ENCODE measurements around the gene NHLH2.

Gene NHLH2

DNA sequence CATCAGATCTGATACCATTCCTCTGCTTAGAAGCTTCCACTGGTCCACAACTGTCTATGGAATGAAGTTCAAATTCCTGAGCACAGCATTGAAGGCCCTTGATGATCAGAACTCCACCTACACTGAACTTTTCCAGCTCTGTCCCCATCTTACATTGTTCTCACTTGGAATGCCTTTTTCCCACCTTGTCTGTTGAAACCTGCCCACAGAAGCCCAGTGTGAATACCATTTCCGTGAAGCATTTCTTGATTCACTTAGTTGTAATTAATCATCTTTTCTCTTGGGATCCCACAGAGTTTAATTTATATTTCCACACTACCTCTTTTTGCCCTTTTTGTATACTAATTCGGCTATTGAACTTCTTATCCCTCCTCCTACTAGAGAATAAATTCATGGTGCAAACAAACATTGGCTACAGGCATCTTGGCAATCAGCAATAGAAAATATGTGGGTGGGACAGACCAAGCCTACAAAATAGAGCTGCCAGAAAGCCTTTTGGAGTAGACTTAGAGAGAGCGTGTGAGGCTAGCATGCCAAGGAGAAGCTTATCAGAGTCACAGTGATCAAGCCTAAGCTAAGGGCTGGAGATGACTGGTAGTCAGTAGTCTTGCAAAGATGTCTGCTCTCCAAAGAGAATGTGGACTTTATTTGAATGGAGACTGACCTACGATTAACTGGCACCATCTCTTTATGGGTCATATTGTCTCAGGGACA, 26.1 kb downstream of the NHLH2 start:
- TF ChIP-seq, protein P1, sequence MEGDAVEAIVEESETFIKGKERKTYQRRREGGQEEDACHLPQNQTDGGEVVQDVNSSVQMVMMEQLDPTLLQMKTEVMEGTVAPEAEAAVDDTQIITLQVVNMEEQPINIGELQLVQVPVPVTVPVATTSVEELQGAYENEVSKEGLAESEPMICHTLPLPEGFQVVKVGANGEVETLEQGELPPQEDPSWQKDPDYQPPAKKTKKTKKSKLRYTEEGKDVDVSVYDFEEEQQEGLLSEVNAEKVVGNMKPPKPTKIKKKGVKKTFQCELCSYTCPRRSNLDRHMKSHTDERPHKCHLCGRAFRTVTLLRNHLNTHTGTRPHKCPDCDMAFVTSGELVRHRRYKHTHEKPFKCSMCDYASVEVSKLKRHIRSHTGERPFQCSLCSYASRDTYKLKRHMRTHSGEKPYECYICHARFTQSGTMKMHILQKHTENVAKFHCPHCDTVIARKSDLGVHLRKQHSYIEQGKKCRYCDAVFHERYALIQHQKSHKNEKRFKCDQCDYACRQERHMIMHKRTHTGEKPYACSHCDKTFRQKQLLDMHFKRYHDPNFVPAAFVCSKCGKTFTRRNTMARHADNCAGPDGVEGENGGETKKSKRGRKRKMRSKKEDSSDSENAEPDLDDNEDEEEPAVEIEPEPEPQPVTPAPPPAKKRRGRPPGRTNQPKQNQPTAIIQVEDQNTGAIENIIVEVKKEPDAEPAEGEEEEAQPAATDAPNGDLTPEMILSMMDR (conservative IDR thresholded peaks at IDR 0.05; ENCODE audit: low read depth, low read length) = no peak

DNA sequence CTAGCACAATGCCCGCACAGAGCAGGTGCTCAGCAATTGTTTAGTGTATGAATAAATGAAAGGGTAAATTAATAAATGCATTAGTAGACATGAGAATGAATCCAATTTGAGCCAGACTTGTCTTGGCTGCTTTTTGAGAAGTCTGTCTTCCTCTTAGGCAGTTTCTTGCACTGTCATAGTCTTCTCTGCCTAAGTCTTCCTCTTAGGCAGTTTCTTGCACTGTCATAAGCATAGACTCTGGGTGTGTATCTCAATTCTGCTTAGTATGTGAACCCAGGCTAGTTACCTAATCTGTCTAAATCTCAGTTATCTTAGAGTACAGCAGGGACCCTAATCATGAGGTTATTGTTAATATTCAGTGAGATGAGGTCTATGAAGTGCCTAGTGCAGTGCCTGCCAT, 27.2 kb downstream of the NHLH2 start:
- no peak for DNase-seq (ENCODE audit: low read depth)
- TF ChIP-seq, protein P1 (conservative IDR thresholded peaks at IDR 0.05; ENCODE audit: low read depth, low read length) = no peak
- H3K4me3 ChIP-seq (ENCODE audit: low read depth, low read length) = no peak overlapping the region

More for the DNA sequence above, 26.1 kb downstream of the NHLH2 start:
- DNase-seq (ENCODE audit: low read depth) = no peak
- no peak overlapping the region for H3K4me3 ChIP-seq (ENCODE audit: low read depth, low read length)

DNA sequence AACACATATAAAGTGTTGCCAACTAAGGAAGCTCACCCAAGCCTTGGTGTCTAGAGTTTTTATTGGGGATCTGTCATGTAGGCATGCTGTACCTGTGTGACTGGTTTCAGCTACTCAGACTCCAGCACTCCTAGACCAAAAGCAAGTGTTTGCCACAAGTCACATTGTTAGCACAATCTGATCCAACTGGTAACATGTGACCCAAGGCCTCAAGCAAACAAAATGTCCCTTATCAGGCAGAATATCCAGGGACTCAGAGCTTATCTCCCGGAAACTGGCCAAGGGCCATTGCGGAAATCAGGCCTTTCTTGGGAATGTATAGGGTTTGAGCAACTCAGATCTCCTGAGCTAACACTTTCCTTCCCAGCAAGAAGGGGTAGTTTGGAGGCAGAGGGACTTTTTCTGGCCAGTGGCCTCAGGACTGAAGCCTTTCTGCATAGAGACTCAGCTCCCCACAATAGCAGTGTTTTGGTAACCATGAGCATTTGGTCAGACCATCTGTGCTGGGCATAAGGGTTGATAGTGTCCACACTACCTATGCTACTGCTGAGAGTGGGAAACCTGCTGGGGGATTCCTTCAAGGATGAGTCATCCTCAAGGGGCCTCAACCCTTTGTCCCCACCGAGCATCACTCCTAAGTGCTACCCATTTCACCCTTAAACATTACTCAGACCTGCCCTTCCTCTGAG, 29.6 kb downstream of the NHLH2 start:
- no peak overlapping the region for H3K4me3 ChIP-seq (ENCODE audit: low read depth, low read length)
- DNase-seq (ENCODE audit: low read depth) = no peak
- TF ChIP-seq, protein P1 (conservative IDR thresholded peaks at IDR 0.05; ENCODE audit: low read depth, low read length) = no peak

DNA sequence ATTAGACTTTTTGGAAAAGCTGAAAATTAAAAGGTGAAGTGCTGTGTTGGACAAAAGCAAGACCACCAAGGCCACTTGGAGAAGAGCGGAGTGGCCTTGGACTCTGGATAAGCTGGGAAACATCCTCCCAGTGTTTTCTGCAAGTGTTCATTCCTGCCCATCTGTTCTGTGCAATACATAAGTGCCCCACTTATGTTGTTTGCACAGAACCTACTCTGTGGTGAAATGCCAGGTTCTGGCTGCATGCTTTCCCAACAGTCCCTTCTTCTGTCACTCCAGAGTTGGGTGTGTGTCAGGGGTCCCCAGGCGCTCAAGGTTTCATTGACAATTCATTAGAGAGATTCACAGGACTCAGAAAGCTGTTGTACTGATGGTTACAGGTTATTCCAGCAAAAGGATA, 30.3 kb downstream of the NHLH2 start:
- TF ChIP-seq, protein P1 (conservative IDR thresholded peaks at IDR 0.05; ENCODE audit: low read depth, low read length) = no peak
- no peak overlapping the region for H3K4me3 ChIP-seq (ENCODE audit: low read depth, low read length)
- DNase-seq (ENCODE audit: low read depth) = no peak

DNA sequence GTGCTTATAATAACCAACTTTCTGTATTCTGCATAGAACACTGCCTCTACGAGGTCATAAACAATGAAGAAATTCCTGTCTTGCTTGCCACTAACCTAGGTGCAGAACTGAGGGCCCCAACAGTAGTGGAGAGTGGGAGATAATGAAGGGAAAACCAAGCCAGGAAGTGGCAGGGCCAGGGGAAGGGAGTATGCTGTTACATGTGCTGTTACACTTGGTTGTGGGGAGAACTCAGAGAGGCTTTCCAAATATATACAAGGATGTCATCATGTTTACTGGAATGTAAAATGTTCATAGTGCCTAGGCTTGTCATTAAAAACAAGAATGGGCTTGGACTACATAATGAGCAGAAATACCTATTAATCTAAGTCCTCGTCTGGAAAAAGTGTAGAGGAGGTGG, 31.1 kb downstream of the NHLH2 start:
- no peak overlapping the region for H3K4me3 ChIP-seq (ENCODE audit: low read depth, low read length)
- DNase-seq (ENCODE audit: low read depth) = no peak
- TF ChIP-seq, protein P1 (conservative IDR thresholded peaks at IDR 0.05; ENCODE audit: low read depth, low read length) = no peak

DNA sequence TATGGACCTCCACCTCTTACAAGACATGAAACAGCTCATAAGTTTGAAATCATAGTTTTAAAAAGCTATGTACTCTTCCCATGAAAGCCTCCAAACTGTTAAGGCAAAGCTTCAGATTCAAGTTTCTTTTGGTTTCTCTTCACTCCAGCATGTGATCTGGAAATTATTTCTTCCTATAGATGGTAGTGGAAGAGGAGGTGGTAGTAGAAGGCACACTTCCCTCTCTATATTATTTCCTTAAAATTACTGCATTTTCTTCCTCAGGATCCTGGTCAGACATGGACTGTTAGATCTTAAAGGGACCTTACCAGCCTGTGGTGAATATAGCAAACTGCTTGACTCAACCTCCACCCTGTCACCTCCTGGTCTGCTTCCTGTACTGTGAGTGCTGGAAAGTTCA, 31.9 kb downstream of the NHLH2 start:
- no peak for DNase-seq (ENCODE audit: low read depth)
- no peak overlapping the region for H3K4me3 ChIP-seq (ENCODE audit: low read depth, low read length)
- TF ChIP-seq, protein P1 (conservative IDR thresholded peaks at IDR 0.05; ENCODE audit: low read depth, low read length) = no peak

DNA sequence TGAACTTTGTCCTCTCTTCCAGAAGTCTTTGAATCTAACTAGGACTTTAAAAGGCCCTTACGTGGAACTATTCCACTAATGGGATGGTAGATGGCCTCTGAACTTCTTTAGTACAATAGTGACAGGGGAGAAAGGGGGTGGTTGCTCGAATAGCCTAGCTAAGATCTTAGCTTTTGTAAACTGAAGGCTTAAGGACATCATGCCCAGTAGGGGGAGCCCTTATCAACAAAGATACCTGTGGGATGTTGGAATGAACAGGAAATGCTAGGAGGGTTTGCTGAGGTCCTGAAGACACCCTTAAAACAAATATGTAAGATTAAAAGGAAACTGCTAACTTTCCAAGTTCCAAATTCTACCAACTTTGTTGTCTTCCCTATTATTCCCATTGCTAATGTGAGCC, 33.2 kb downstream of the NHLH2 start:
- peak; percentile 86 for DNase-seq (ENCODE audit: low read depth)
- TF ChIP-seq, protein P1 (conservative IDR thresholded peaks at IDR 0.05; ENCODE audit: low read depth, low read length) = peak; percentile 81

More for the DNA sequence above, 33.2 kb downstream of the NHLH2 start:
- no peak overlapping the region for H3K4me3 ChIP-seq (ENCODE audit: low read depth, low read length)
